Measurements from ENCODE around the gene UHMK1.

UHMK1 gene

DNA sequence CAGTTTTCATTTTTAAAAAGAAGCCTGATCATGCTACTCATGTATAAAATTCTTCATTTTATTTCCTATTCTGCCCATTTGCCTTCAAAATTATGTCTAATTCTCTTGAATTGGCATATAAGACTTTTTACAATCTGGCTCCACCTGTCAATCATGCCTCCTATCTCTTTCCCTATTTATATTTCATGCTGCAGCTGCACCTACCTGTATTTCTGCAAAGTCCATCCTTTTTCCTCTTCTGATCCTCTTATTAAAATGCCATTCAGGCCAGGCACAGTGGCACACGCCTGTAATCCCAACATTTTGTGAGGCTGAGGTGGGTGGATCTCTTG lies 33.3 kb downstream of the UHMK1 start:
- no peak for DNase-seq

GRCh38 chr1:162535501-162535900 lies 37.9 kb downstream of the UHMK1 start:
- DNase-seq = peak; percentile 31

GRCh38 chr1:162536511-162536910 lies 38.9 kb downstream of the UHMK1 start:
- peak; percentile 81 for DNase-seq

- no peak for DNase-seq
These were observed 39.6 kb downstream of the UHMK1 start for GRCh38 chr1:162537216-162537615.

DNA sequence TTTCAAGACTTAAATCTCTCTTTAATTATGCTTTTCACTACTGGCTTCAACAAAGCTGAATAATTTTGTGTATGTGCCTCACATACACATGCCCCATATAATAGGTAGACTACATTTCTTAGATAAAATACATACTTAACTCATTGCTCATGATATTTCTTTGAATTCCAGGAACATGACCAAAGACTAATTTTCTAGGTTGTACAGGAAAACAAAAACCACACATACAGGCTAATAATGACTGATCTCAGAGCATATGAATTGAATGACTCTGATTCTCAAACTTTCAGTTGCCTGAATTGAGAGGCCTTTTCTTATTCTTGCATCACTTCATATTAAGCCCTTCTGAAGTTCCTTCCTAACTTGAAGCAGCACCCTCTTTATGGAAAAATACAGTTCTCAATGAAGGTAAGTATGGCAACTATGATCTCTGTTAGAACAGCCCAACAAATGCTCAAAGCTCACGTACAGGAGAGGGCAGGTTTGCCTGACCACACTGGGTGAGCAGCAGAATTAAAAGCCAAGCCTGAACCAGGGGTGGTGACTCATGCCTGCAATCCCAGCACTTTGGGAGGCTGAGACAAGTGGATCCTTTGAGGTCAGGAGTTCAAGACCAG lies 41.3 kb downstream of the UHMK1 start:
- DNase-seq = peak; percentile 97

DNA sequence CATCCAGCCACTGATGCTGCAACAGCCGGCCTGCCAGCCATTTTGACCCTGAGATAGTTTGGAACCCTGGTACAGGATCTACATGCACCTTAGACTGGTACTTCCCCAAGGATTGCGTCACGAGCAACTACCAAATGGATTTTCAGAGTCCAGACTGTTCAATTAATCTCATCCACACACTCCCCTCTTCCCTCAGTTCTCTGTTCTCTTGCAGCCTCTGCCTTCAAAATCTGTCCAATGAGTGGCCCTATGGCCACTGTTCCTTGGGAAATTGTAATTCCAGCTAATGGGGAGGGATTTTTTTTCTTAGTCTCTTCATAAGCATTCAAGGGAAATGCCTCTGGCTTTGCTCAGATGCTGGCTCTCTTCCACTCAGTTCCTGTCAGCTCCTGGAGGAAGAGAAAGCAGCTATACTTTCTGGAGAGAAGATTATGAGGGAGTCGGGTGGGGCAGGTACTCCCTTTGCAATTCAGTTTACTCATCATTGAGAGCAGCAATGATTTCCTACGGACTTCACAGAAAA lies 44.1 kb downstream of the UHMK1 start:
- peak; percentile 99 for DNase-seq

DNA sequence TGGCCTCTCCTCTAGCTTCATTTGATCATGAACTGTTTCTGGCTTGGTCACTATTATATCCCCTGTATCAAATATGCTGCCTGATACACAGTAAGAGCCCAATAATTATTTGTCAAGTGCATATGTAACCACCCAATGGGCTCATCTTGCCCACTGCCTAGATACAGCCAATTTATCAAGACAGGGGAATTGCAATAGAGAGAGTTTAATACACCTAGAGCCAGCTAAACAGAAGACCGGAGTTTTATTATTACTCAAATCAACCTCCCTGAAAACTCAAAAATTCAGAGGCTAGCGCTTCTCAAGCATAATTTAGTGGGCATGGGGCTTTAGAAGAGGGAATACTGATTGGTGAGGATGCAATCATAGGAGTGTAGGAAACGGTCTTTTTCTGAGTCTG lies 45.6 kb downstream of the UHMK1 start:
- no peak for DNase-seq

DNA sequence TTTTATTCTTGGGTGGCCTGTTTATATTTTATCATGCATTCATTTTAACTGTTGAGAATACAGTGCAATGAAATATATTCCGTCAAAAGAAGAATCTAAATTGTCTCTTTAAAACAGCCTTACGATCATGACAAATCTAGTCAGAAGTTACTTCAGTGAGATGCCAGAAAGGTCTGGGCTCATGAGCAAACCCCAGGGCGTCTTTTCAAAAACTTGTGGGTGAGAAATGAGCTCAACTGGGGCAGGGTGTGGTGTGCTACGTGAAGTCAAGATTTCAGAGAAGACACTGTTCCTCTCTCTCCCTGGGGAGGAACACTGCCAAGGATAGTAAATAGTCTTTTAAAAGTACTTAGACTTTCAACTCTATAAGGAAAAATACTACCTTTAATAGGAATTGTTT lies 50.6 kb downstream of the UHMK1 start:
- DNase-seq = no peak

DNA sequence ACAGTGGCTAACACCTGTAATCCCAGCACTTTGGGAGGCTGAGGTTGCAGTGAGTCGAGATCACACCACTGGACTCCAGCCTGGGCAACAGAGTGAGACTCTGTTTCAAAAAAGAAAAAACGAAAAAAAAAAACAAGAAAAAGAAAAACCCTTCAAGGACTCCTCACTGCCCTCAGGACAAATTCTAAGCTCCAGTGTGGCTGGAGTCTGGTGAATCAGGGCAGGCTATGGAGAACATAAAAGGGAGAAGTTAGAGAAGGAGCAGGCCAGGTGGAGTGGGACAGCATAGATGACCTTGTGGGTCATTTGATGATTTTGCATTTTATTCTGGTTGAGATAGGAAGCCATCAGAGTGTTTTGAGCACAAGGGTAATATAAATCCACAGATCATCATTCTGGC lies 51.4 kb downstream of the UHMK1 start:
- no peak for DNase-seq

GRCh38 chr1:162550925-162551324 lies 53.3 kb downstream of the UHMK1 start:
- no peak for DNase-seq

GRCh38 chr1:162551969-162552683 lies 54.5 kb downstream of the UHMK1 start:
- DNase-seq = no peak

- no peak for DNase-seq
These were observed 55.1 kb downstream of the UHMK1 start for GRCh38 chr1:162552684-162553252.

GRCh38 chr1:162554258-162554657 lies 56.6 kb downstream of the UHMK1 start:
- peak; percentile 56 for DNase-seq

- no peak for DNase-seq
These were observed 59.9 kb downstream of the UHMK1 start for GRCh38 chr1:162557536-162557935.

DNA sequence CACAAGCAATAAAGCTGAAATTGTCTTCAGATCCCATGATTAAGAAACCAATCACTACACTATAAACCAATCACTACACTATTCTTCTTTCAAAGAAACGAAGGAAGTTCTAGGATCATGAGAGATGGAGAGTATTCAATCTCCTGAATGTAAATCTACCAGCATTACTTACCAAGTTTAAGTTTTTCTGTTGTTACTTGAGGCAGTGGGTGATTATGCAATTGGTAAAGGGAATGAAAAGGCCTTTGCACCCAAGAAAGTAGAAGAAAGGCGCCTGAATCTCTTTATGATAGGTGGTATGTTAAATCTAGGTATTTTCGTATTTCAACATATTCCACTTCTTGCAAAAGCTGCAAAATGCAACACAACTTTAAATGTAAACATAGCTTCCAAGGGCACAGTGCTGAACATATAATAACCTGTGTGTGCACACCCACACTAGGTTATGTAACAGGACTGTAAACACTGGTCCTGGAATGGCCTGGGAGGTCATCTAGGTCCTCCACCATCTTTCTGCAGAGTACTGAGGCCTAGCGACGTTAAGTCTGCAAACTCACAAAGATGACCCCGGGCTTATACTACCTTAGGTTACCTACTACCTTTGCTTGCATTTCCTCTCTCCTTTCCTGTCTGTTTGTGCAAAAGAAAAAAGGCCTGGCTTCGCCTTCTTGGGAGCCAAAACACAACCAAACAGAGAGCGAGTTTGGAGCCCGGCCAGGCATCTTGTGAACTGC lies 62.9 kb downstream of the UHMK1 start:
- no peak for DNase-seq

DNA sequence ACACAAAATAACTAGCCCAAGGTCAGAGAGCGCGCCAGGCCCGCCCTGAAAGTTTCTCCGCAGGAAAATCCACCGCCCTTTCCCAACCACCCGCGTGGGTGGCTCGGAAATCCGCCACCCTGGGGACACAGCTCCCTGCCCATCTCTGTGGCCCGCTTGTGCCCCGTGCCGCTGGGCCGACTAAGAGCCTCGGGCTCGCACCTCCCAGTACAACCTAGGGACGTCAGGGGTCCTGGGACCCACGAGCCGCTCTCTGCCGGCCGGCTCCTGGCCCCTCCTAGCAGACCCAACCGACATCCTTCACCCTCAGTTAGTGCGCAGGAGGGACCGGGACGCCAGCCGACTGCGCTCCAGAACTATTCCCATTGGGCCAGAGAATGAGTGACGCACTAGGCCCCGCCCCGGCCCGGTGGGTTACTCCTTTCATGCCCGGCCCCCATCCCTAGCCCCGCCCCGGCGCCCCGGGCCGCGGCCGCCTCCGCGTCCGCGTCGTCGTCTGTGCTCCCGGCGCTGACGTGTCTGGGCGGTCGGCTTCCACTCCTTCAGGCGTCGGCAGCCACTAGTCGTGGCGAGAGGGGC lies 63.5 kb downstream of the UHMK1 start:
- peak; percentile 99 for DNase-seq

DNA sequence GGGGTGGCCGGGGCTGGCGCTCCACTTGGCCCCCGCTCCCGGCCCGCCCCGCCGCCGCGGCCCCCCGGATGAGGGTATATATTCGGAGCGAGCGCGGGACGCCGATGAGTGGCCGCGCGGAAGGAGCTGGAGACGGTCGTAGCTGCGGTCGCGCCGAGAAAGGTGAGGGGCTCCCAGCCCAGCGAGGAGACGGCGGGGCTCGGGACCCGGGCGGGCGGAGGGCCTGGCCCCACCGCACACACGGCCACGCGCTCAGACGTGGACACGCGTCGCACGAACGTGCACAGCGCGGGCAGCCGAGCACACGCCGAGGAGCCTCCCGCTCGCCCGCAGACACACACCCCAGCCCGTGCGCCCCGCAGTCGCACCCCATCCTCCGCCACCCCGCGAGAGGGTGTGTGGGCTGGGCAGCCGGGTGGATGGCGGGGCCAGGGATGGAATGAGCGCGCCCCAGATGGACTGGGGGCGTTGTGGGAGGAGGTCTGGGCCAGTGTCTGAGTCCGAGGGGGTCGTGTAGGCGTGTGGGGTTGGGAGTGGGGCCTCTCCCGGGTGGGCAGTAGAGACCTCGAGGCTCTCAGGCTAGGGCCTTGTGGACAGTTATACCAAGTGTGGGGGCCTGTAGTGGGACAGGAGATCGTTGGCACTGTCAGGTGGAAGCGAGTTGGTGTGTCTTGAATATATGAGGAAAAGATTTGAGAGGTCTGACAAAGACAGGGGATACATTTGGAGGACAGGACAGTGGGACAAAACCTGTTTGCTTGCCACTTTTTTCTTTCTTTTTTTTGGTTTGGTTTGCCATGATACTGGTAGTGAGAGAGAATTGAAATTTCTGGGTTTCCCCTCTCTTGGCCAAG lies 64.2 kb downstream of the UHMK1 start, which contains the start of gene UAP1:
UAP1 (plus strand) TSS at position 107 of the 854 bp plus-strand sequence. CDS start 4,347 bp downstream, outside the sequence.
- peak; percentile 17 for DNase-seq

DNA sequence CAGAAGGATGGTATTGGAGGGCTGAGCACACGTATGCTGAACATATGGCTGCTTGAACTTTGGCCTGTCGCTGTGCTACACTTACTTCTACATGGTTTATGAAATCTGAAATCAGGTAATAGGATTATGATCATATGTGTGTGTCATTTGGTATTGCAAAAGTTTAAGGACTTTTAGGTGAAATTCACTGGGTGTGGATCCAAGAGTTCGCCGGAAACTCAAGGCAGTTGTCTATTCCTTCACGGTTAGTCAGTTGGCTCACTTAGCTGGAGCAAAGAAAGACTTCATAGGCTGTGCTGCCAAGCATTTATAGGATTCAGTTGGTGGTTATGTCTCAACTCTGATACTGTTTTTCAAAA lies 64.8 kb downstream of the UHMK1 start:
- peak; percentile 60 for DNase-seq

GRCh38 chr1:162564762-162565218 lies 67.2 kb downstream of the UHMK1 start:
- DNase-seq = no peak

DNA sequence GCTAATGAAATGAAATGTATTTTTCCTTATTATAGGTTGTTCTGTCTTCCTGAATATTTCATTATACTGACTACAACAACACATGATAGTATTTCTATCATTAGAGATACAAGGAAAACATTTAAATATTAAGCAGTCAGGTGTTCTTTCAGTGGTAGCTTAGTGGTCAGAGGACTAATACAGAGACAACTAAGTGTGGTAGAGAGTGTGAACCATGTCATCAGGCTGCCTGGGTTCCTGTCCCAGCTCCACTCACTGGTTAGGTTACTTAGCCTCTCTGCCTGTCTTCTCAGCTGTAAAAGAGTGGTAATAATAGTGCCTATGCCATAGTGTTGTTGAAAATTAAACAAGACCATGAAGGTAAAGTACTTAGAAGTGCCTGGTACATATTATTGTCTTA lies 67.8 kb downstream of the UHMK1 start:
- no peak for DNase-seq

DNA sequence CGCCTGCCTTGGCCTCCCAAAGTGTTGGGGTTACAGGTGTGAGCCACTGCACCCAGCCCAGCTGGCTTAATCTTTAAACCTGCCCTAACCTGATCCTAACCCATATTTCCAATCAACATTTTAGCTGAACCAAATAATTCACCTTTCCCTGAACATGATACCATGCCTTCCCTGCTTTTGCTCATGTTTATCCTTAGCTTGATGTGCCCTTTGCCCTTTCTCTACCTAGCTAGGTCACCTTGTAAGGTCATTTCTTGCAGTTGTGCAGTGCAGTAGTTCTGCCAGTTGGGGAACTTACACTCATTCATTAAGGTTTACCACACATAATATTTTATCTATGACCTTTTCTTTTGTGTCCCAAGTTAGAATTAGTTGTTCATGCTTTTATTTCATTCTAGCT lies 69.3 kb downstream of the UHMK1 start:
- DNase-seq = no peak

DNA sequence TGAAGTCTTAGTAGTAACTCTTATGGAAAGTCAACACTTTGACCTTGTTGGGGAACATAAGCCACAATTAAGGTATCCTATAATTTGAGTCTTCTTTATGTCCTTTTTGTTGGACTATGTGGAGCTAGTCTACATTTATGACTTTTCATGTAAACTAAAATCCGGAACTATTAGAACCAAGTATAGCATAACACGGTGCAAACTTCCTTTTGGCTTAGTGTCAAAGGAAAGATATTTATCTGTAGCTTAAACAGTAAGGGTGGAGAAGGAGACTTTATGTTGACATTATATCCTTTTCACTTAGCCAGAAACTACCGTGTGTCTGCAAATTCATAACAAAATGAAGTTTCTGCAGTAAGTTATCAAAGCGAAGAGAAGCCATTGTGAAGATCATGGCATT lies 71.2 kb downstream of the UHMK1 start:
- no peak for DNase-seq
